B cell (primary cell): Measurements from ENCODE around the gene REG3G. TPM values are rescaled to one million over a fixed set of nuclear protein-coding genes. Genes with fewer than 3 reads are reported as not detected.

ENCODE experiments used
- ATAC-seq: fragments of 200-7000 bp; cut with Tn5 transposase; one replicate; pipeline ENCODE4 v1.10.0; 2021; ENCODE audit warnings: low read depth, mild to moderate bottlenecking, moderate number of reproducible peaks, moderate library complexity
- CTCF ChIA-PET: fragments of 350-600 bp; sonication (Branson Sonifier 250); formaldehyde crosslinking; loops from one replicate; lab custom pipeline; 2021; ENCODE audit warnings: antibody characterized with exemption, inconsistent platforms; lab: Charles Lee
- POLR2A ChIA-PET: fragments of 350-600 bp; sonication (Branson Sonifier 250); formaldehyde crosslinking; loops from one replicate; lab custom pipeline; 2021; ENCODE audit warnings: antibody characterized with exemption; lab: Charles Lee
- DNase-seq: peaks from one replicate; pipeline ENCODE4 v3.0.0; 2013
- H2AFZ ChIP-seq: 2 replicates; pipeline ENCODE4 v1.6.1; 2012; ENCODE audit warnings: mild to moderate bottlenecking, low read depth, low read length; ENCODE audit not compliant: insufficient read depth, poor library complexity, severe bottlenecking
- H3K27ac ChIP-seq, 2 donors: 1 replicate in 1 of 2; 2 replicates in 1 of 2; pipeline ENCODE4 v1.5.1; 2012 to 2013; ENCODE audit warnings: low read length in 2 of 2, mild to moderate bottlenecking in 2 of 2, moderate library complexity in 1 of 2
- H3K27me3 ChIP-seq, 4 experiments: fragments of 200-600 bp in 1 of 4; sonication (generic) in 1 of 4; replicated peaks in 1 of 4; 1 replicate in 2 of 4; 2 replicates in 2 of 4; pipeline versions ENCODE4 v1.6.1 to v1.7.0; 2013 to 2016; ENCODE audit warnings: low read length in 3 of 4, mild to moderate bottlenecking in 2 of 4, mixed read lengths in 1 of 4, moderate library complexity in 1 of 4; ENCODE audit not compliant: insufficient read depth in 4 of 4, control insufficient read depth in 3 of 4; ENCODE audit errors: control extremely low read depth in 1 of 4
- H3K36me3 ChIP-seq, 2 experiments: replicated peaks in 1 of 2; 1 replicate in 1 of 2; 2 replicates in 1 of 2; pipeline versions ENCODE4 v1.6.1 to v1.7.1; 2013; ENCODE audit warnings: low read length in 1 of 2; ENCODE audit not compliant: insufficient read depth in 2 of 2, control insufficient read depth in 1 of 2; ENCODE audit errors: control extremely low read depth in 1 of 2, extremely low read depth in 1 of 2
- H3K4me1 ChIP-seq, 2 donors: fragments of 200-600 bp in 1 of 2; sonication (generic) in 1 of 2; 1 replicate in 1 of 2; 2 replicates in 1 of 2; pipeline versions ENCODE4 v1.5.1 to v1.6.1; 2013 to 2017; ENCODE audit warnings: low read length in 2 of 2; ENCODE audit not compliant: control insufficient read depth in 2 of 2, insufficient read depth in 2 of 2
- H3K4me2 ChIP-seq: replicated peaks from 2 replicates; pipeline ENCODE3; 2012; ENCODE audit warnings: mild to moderate bottlenecking, low read depth, low read length; ENCODE audit not compliant: poor library complexity, severe bottlenecking
- H3K4me3 ChIP-seq, 5 experiments: fragments of 200-600 bp in 1 of 5; sonication (generic) in 1 of 5; 1 replicate in 3 of 5; 2 replicates in 2 of 5; pipeline versions ENCODE4 v1.5.1 to v1.7.0; 2011 to 2016; ENCODE audit warnings: low read length in 4 of 5, mild to moderate bottlenecking in 4 of 5, low read depth in 2 of 5, control low read depth in 1 of 5, moderate library complexity in 1 of 5; ENCODE audit not compliant: insufficient read depth in 1 of 5; ENCODE audit errors: control extremely low read depth in 1 of 5, extremely low read depth in 1 of 5
- H3K79me2 ChIP-seq: fragments of 200-600 bp; sonication (generic); one replicate; pipeline ENCODE4 v1.6.0; 2016; ENCODE audit warnings: low read length; ENCODE audit not compliant: control insufficient read depth, insufficient read depth
- H3K9ac ChIP-seq: fragments of 200-600 bp; sonication (generic); 2 replicates; pipeline ENCODE4 v1.6.1; 2017; ENCODE audit warnings: mild to moderate bottlenecking, low read length, moderate library complexity
- H3K9me3 ChIP-seq, 3 donors: one replicate each; pipeline versions ENCODE4 v1.6.1 to v1.7.1; 2013; ENCODE audit warnings: low read length in 2 of 3; ENCODE audit not compliant: control insufficient read depth in 2 of 3, insufficient read depth in 1 of 3; ENCODE audit errors: control extremely low read depth in 1 of 3
- H4K20me1 ChIP-seq: 2 replicates; pipeline ENCODE4 v1.6.0; 2012; ENCODE audit warnings: mild to moderate bottlenecking, low read length; ENCODE audit not compliant: insufficient read depth, control insufficient read depth, poor library complexity, severe bottlenecking
- H3K27ac Mint-ChIP-seq: one replicate; pipeline ENCODE4 v1.8.0; 2021; ENCODE audit warnings: mixed read lengths
- H3K27me3 Mint-ChIP-seq: one replicate; pipeline ENCODE4 v1.8.0; 2021; ENCODE audit warnings: mixed read lengths
- H3K4me1 Mint-ChIP-seq: one replicate; pipeline ENCODE4 v1.8.0; 2021; ENCODE audit warnings: mixed read lengths
- H3K4me3 Mint-ChIP-seq: one replicate; pipeline ENCODE4 v1.8.0; 2021; ENCODE audit warnings: mixed read lengths
- H3K9me3 Mint-ChIP-seq: one replicate; pipeline ENCODE4 v1.8.0; 2022; ENCODE audit warnings: mixed read lengths; ENCODE audit not compliant: insufficient read depth
- CTCF ChIP-seq: fragments of 200-600 bp; IDR thresholded peaks from one replicate; pipeline ENCODE4 v1.8.0; 2022; ENCODE audit warnings: antibody characterized with exemption, mild to moderate bottlenecking
- EZH2 ChIP-seq: IDR thresholded peaks from 2 replicates; pipeline ENCODE4 v1.6.1; 2012; ENCODE audit warnings: borderline replicate concordance, low read depth, mild to moderate bottlenecking, moderate library complexity, low read length; ENCODE audit not compliant: insufficient read depth, poor library complexity, severe bottlenecking
- WGBS: methylation state at CpG from one replicate; pipeline ENCODE4 v1.1.5; 2013; ENCODE audit warnings: missing lambda C conversion rate; ENCODE audit not compliant: insufficient coverage; 5-methylcytosine and 5-hydroxymethylcytosine counted together
- intact Hi-C: fragments of 100-400 bp; cut with micrococcal nuclease; formaldehyde crosslinking; loops from one replicate; pipeline ENCODE4 v1.10.0; 2022
- polyA plus RNA-seq: library from polyadenylated mRNA; depleted of rRNA; stranded (reverse); fragments of >200 nt; gene quantifications from 2 replicates; pipeline ENCODE4 v1.2.3, GENCODE V29; 2012
- total RNA-seq, 2 donors: library from RNA; stranded (reverse); fragments of 120-200 nt in 1 of 2; gene quantifications; 1 replicate in 1 of 2; 2 replicates in 1 of 2; pipeline versions ENCODE4 v1.2.3 to v1.2.4, GENCODE V29; 2013 to 2022

Gene REG3G
- total and polyA plus RNA-seq, 2 donors (not counting 1 experiment from before 2014, with no cell fraction given), result not detected

GRCh38 chr2:79026061-79026460, 559 bp downstream of the REG3G start:
- ChIA-PET POLR2A (no interaction called here), CTCF (no interaction called here)
- DNase-seq (no peak), ATAC-seq (no peak)
- Histone ChIP-seq H3K36me3 (no peaks in the 10 kb centered on the region), H3K4me3 (no peak overlapping the region), H3K4me1 (no peaks in the 10 kb centered on the region), H3K4me2 (no peak overlapping the region), H3K27me3 (no peaks in the 10 kb centered on the region), H3K27ac (no peak overlapping the region), H3K9me3 (peaks cover 0 to 6% (median 0%) of the 10 kb centered on the region in 3 donors), H4K20me1 (no peaks in the 10 kb centered on the region), H3K79me2 (no peaks in the 10 kb centered on the region), H2AFZ (no peak overlapping the region), H3K9ac (no peak overlapping the region)
- TF ChIP-seq EZH2 (no peak), CTCF (no peak)
- Mint-ChIP-seq H3K9me3 (no peaks in the 10 kb centered on the region), H3K4me1 (no peaks in the 10 kb centered on the region), H3K27me3 (no peaks in the 10 kb centered on the region), H3K27ac (no peak overlapping the region), H3K4me3 (no peak overlapping the region)
- intact Hi-C loops, result no loop called here
- 96% methylated on average over 2 of the region's 4 CpGs for WGBS

- Histone ChIP-seq H4K20me1 (no peaks in the 10 kb centered on the region), H3K9ac (no peak overlapping the region), H3K27me3 (no peaks in the 10 kb centered on the region), H3K4me2 (no peak overlapping the region), H3K4me3 (no peak overlapping the region), H3K4me1 (no peaks in the 10 kb centered on the region), H3K36me3 (no peaks in the 10 kb centered on the region), H3K27ac (no peak overlapping the region), H3K79me2 (no peaks in the 10 kb centered on the region), H3K9me3 (no peaks in the 10 kb centered on the region), H2AFZ (no peak overlapping the region)
- Mint-ChIP-seq H3K9me3 (no peaks in the 10 kb centered on the region), H3K27ac (no peak overlapping the region), H3K4me1 (peaks cover 2% of the 10 kb centered on the region), H3K27me3 (no peaks in the 10 kb centered on the region), H3K4me3 (no peak overlapping the region)
- TF ChIP-seq EZH2 (no peak), CTCF (no peak)
- ChIA-PET CTCF (no interaction called here), POLR2A (no interaction called here)
- DNase-seq (no peak), ATAC-seq (no peak)
- 85% methylated on average over 1 of the region's 3 CpGs for WGBS
- intact Hi-C loops, result no loop called here
Measured at GRCh38 chr2:79039944-79040343, 14.4 kb downstream of the REG3G start.
